GM10847 (cell line): ENCODE data around the gene GRB14.

Experiments used
- POLR2A ChIP-seq: IDR thresholded peaks from 2 replicates; pipeline ENCODE4 v1.6.1; 2011; ENCODE audit not compliant: insufficient read length; ENCODE audit errors: extremely low read depth

The GRB14 gene

DNA sequence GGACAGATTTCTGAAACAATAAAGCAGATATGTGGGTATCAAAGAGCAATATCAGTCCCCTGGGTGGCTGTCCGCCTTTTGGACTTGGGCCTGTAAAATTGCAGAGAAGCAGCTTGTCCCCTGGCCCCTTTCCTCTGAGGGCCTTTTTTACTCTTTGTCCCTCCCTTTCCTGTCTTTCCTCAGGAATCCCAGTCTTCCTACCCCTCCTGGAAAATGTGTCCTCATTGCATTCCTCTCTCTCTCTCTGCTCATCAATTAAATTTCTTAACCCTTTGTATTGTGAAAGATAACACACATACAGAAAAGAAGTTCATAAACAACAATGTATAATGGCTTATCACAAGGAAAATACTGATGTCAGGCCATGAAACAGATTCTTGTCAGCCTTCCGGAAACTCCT, 3.0 kb upstream of the GRB14 start:
- no peak for TF ChIP-seq POLR2A

DNA sequence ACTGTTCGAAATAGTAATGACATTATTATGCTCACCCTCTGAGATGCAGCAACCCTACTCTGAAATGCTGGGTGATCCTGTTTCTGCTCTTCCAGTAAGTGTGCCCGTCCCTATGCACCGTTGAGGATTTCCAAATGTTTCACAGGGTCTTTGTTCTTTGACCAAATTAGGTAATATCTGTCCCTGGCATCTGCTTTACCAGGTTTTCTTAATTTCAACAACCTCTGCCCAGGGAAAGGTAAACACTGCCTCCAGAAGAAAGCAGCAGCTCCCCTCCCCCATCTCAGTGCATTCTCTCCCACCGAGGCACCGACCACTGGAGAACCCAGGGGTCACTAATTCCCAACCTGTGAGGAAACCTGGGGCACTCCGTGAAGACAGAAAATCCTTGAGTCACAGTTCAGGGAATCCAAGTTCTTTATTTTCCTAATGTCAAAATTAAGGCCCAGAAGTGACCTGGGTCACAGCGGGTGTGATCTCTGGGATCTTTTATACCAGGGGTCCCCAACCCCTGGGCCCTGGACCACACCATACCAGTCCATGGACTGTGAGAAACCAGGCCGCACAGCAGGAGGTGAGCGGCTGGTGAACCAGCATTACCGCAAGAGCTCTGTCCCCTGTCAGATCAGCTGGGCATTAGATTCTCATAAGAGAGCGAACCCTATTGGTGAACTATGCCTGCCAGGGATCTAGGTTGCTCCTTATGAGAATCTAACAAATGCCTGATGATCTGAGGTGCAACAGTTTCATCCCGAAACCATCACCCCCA, 1.2 kb upstream of the GRB14 start:
- TF ChIP-seq POLR2A: no peak

DNA sequence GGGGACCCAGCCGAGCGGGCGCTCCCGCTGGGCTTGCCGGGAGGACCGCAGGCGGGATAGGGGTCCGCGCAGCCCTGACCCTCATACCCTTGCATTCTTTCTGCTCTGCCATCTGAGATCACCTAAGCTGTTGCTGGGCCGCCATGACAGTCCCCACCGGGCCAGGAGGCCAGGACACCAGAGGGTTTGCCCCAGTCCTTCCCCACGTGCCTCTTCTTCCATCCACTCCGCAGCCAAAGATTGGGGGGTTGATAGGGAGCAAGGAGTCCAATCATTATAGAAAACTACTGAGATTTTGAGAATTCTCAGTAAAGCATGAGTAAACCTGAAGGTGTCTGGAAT, 453 bp upstream of the GRB14 start:
- TF ChIP-seq POLR2A: no peak

DNA sequence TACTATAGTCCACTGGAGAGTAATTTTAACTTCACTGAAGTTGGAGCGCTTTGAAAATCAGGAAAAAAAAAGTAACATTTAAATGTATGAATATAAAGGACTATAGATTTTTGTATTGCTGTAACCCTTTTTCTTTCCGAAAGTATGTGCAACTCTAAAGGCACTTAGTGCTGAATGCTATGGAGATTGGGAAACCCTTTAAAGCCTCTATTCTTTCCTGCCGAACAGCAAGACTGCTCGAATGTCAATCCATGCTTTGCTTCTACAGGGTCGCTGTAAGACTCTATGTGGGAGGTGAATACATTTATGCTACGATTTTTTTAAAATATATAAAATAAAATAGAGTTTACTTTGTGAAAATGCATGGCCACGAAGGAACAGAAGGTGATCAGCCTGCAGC, 825 bp downstream of the GRB14 start:
- TF ChIP-seq POLR2A: no peak

DNA sequence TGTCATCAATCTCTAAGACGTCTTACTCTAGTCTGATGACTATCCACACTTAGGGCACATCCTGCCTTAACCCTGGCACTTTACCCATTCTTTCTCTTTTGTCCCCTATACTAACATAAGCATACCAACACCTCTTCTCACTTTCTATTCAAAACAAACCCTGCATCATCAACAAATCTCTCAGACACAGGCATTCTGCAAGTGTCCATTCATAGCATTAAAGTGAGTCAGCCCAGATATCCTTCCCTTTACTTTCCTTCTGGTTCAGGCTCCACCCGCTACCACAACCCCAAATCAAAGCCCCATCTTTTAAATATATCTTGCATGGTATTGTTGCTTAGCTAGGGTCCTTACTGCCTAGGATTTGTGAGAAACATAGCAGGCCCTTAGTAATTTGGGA, 3.8 kb downstream of the GRB14 start:
- no peak for TF ChIP-seq POLR2A

DNA sequence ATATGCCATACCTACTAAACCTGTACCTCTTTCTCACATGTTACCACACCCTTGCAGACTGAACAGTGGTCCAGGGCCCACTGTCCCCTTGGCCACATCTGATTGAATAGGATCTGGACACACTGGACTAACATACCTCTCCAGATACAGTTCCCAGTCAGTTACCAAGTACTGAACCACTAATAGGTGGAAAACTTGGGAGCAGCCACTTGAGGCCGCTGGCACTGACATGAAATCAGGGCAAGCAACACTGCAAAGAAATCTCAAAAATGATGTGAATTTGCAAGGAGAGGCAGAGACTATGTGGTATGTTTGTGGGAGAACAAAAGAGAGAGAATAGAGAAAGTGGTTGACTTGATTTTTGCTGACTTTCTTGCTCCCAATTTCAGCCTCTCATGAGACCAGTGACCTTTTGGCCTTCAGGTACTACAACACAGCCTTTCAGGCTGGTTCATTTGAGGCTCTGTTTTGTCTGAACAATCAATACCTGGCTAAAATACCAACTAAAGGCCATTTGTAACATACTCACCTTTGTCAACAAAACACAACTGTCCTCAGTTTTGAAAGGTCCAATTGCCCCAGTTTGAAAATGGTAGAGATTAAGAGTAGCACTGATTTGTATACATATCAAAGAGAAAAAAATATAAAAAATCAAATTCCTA, 7.8 kb downstream of the GRB14 start:
- TF ChIP-seq POLR2A: no peak

DNA sequence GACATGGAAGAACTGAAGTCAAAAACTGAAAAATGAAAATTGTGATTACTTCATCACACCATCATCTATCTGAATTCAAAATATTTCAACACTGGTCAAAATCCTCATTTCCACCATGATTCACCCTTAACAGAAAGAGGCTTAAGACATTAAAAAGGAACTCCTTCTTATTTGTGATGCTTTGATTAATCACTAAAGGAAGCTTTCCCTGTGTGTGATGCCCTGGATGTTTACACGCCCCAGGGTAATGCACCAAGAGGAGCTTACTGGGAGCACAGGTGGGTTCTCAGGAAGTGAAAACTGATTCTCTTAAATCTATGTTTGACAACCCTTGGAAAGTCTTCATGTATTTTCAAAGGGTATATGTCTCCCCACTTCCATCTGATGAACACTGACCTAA, 11.5 kb downstream of the GRB14 start:
- no peak for TF ChIP-seq POLR2A

DNA sequence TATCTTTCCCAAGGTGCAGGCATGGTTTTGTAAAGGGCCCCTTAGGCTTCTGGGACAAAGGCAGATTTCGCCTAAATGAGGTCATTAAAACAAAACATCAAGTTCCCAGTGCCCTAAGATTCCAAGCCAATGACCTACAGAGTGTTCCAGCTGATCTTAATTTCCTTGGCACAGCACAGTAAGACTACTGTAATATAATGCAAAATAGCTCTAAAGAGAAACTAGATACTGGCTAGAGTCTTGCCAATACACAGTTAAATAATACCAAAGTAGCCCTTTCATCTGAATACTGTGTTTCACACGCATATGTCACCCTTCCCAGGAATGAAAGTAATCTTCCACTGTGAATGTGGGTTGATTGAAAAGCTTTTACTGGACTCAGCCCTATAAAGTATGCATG, 14.7 kb downstream of the GRB14 start:
- TF ChIP-seq POLR2A: no peak

DNA sequence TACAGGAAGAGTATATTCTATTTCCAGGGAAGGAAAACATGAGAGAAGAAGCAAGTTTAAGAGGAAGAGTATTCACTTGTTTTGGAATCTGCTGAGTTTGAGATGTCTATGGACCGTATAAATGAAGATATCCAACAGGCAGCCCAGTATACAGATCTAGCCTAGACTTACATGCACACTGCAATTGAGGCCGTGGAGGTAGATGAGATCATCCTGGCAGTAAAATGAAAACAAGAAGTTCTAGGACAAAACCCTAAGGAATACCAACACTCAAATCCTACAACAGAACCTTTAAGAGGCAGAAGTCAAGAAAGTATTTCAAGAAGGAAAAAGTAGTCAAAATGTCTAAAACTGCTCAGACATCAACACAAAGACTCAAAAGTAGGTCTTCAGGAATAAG, 16.0 kb downstream of the GRB14 start:
- TF ChIP-seq POLR2A: no peak

DNA sequence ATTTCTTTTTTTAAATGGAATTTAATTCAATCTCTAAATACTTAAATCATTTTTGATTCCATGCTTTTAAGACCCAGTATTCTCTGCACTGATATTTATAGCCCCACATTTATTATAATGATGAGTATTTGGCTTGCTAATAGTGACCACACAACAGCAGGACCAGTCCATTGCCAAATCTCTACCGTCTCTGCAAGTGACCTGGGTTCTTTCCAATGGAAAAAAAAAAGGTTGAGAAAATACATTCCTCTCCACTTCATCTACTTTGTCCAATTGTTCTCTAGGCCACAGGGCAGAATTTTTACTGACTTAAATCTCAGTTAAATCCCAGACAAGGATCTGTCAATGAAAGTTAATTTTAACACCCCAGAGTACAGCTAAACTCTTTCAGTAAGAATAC, 20.5 kb downstream of the GRB14 start:
- TF ChIP-seq POLR2A: no peak

DNA sequence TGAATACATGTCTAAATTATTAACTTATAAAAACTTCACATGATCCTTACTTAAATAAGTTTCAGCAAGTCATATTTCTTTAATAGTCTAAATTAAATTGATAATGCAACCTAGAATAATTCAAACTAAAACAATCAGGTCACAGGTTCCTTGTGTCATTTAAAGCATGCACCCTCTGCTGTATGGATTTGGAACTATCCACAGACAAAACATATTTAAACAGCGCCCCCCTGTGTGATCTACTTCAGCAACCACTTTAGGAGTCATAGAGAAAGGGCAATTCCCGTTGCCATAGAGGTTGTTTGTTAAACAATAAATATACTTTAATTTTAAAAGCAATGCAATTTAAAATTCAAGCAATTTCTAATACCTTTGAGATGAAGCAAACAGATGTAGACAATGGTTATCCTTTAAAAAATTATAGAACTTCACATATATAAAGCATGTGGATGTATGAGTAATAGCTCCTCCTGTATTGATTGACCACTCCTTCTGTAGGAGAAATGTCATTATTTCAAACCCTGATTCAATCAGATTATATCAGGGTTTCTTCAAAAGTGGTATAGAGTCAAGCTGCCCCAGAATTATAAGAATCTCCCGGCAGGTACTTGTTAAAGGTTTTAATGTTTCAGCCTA, 21.2 kb downstream of the GRB14 start:
- TF ChIP-seq POLR2A: no peak

DNA sequence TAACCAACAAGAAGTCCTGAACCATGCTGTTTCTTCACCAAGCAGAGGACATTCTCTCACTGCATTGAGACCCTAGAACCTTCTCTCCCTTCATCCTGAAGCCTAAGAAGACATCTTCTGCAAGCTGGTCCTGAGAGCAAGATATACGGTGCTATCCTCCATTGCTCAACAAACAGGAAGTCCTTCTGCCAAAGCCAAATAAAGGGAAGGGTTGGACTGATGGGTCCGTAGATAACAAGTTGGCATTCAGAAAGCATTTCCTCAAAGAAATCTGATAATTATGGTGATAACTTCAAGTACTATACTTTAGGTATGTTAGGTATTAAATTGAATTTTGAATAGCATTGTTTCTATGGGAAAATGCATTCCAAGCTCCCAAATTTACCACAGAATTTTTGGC, 23.3 kb downstream of the GRB14 start:
- no peak for TF ChIP-seq POLR2A

DNA sequence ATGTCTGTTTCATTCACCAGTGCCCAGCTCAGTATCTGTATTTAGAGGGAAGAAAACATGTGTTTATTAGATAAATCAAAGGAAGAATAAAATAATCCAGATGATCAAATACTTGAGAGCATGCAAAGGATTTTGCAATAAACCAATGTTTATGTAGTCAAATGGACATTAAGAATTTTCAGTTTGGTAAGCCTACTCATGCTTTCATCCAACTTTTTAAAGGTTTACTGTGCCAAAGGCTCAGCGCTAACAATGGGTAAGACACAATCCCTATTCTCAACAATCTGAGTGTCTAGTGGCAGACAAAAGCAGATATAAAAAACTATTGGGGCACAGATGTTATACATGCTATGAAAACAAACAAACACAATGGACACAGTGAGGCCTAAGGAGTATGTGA, 26.3 kb downstream of the GRB14 start:
- TF ChIP-seq POLR2A: no peak

DNA sequence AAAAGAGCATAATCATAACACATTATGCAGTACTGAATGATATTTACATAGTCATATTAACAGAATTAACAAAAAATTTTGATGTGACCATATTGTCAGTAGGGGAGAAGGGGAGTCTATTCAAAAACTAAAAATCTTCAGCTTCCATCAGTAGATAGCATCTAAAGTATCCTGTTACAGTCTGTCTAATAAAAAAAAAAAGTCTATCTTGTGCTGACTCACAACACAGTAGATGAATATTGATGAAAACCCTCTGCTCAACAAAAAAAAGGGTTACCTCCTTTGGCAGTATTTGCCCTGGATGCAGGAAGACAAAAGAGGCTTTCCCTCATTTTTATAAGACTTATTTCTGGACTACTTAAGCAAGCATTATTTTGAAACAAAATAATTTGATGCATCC, 27.3 kb downstream of the GRB14 start:
- TF ChIP-seq POLR2A: no peak

DNA sequence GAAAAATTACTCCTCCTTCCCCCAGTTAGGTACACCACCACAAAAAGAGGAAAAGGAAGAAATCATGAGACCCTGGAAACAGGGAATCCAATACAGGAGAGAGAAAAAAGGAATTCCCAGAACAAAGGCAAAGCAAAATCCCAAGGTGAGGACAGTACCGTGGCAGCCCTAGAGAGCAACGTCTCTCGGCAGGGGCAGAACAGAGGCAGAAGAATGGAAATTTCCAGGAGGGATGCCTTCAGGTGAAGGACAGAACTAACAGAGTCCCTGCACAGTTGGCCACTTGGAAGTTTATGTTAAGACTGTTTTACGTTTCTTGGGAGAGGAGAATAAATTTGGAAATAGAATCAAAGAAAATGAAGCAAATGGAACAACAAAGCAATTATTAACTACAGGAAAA, 27.7 kb downstream of the GRB14 start:
- no peak for TF ChIP-seq POLR2A

DNA sequence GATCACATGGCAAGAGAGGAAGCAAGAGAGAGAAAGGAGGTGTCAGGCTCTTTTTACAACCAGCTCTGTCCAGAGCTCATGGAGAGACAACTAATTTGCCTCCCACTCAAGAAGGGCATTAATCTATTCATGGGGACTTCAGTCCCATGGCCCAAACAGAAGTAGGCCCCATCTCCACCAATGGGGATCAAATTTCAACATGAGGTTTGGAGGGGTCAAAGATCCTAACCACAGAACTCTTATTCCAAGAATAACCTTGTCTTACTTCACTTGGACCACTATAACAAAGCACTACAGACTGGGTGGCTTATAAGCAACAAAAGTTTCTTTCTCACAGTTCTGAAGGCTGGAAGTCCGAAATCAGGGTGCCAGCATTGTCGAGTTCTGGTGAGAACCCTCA, 31.8 kb downstream of the GRB14 start:
- TF ChIP-seq POLR2A: no peak

DNA sequence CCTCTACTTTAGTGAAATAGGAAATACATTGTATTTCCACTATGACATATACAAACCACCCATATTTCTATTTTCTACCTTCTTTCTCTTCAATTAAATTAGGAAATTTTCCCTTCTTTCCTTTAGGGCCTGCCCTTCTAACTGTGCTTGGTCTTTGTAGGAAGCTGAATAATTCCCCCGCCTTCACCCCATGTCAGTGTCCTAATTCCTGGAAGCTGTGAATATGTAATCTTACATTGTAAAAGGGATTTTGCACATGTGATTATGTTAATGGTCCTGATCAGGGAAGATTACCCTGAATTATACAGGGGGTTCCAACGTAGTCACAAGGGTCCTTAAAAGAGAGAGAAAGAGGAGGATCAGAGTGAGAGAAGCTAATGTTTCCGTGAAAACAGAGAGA, 40.2 kb downstream of the GRB14 start:
- no peak for TF ChIP-seq POLR2A
